Activated CD4-positive, CD25-positive, alpha-beta regulatory T cell (primary cell): ENCODE measurements around the gene AMDHD1.

ENCODE experiments used
- DNase-seq, 4 experiments: peaks; one replicate each; lab custom pipeline; 2025; lab: John Stamatoyannopoulos, UW

Gene AMDHD1

GRCh38 chr12:95995238-95996031, 52.3 kb downstream of the AMDHD1 start:
- DNase-seq, result no peak

- no peak for DNase-seq
Measured at GRCh38 chr12:95996034-95996658, 53.0 kb downstream of the AMDHD1 start, which contains the start of gene HAL. Gene HAL (minus strand): TSS chr12:95996344. CDS start chr12:95995910, 434 bp downstream.

- no peak for DNase-seq
Measured at GRCh38 chr12:95997276-95997675, 54.1 kb downstream of the AMDHD1 start.

GRCh38 chr12:95997911-95998510, 54.9 kb downstream of the AMDHD1 start:
- no peak for DNase-seq

GRCh38 chr12:95998611-95999286, 55.6 kb downstream of the AMDHD1 start:
- DNase-seq, result peak in 2 of 4 experiments; percentile 2 to 7

- DNase-seq, result no peak
Measured at GRCh38 chr12:95999484-95999883, 56.4 kb downstream of the AMDHD1 start.

GRCh38 chr12:96000858-96001257, 57.7 kb downstream of the AMDHD1 start:
- no peak for DNase-seq

- DNase-seq, result no peak
Measured at GRCh38 chr12:96006727-96007126, 63.6 kb downstream of the AMDHD1 start.

GRCh38 chr12:96007729-96008128, 64.6 kb downstream of the AMDHD1 start:
- no peak for DNase-seq

GRCh38 chr12:96014943-96015599, 71.9 kb downstream of the AMDHD1 start:
- DNase-seq, result no peak

- no peak for DNase-seq
Measured at GRCh38 chr12:96015672-96016071, 72.5 kb downstream of the AMDHD1 start.
